GM23248 (cell line): ENCODE data around the gene THADA. TPM values are rescaled to one million over a fixed set of nuclear protein-coding genes. Genes with fewer than 3 reads are reported as not detected.
A peak's percentile ranks its signal among the peaks of the same experiment; 100 is the strongest.

Source experiments
- DNase-seq: peaks from one replicate; pipeline ENCODE4 v3.0.0-alpha.2; 2015
- H2AFZ ChIP-seq: fragments of 200-600 bp; sonication (generic); 2 replicates; pipeline ENCODE4 v1.6.1; 2016; ENCODE audit warnings: antibody characterized with exemption
- H3F3A ChIP-seq: fragments of 200-600 bp; sonication (generic); 2 replicates; pipeline ENCODE4 v1.6.1; 2016; ENCODE audit warnings: mild to moderate bottlenecking, antibody characterized with exemption, mixed run types; ENCODE audit not compliant: insufficient read depth
- H3K27ac ChIP-seq: fragments of 200-600 bp; sonication (generic); 2 replicates; pipeline ENCODE4 v1.5.1; 2016; ENCODE audit warnings: mild to moderate bottlenecking
- H3K27me3 ChIP-seq: fragments of 200-600 bp; sonication (generic); replicated peaks from 2 replicates; pipeline ENCODE4 v1.6.1; 2016; ENCODE audit warnings: mild to moderate bottlenecking; ENCODE audit not compliant: insufficient read depth
- H3K36me3 ChIP-seq: fragments of 200-600 bp; sonication (generic); 2 replicates; pipeline ENCODE4 v1.6.1; 2016; ENCODE audit warnings: low read depth, mild to moderate bottlenecking
- H3K4me1 ChIP-seq: fragments of 200-600 bp; sonication (generic); 2 replicates; pipeline ENCODE4 v1.6.1; 2016; ENCODE audit warnings: mild to moderate bottlenecking; ENCODE audit not compliant: insufficient read depth
- H3K4me2 ChIP-seq: fragments of 200-600 bp; sonication (generic); one replicate; pipeline ENCODE4 v1.6.1; 2016; ENCODE audit warnings: mild to moderate bottlenecking; ENCODE audit not compliant: unreplicated experiment
- H3K4me3 ChIP-seq: fragments of 200-600 bp; sonication (generic); 2 replicates; pipeline ENCODE4 v1.5.1; 2016; ENCODE audit warnings: mild to moderate bottlenecking
- H3K79me2 ChIP-seq: fragments of 200-600 bp; sonication (generic); 2 replicates; pipeline ENCODE4 v1.6.1; 2016; ENCODE audit warnings: mild to moderate bottlenecking; ENCODE audit not compliant: insufficient read depth
- H3K9ac ChIP-seq: fragments of 200-600 bp; sonication (generic); 2 replicates; pipeline ENCODE4 v1.6.1; 2016; ENCODE audit warnings: mild to moderate bottlenecking
- H3K9me2 ChIP-seq: fragments of 200-600 bp; sonication (generic); 2 replicates; pipeline ENCODE4 v1.6.1; 2016; ENCODE audit warnings: mixed run types, mild to moderate bottlenecking, moderate library complexity; ENCODE audit not compliant: insufficient read depth
- H3K9me3 ChIP-seq: fragments of 200-600 bp; sonication (generic); one replicate; pipeline ENCODE4 v1.6.1; 2017; ENCODE audit warnings: low read depth
- H4K20me1 ChIP-seq: fragments of 200-600 bp; sonication (generic); 2 replicates; pipeline ENCODE4 v1.6.0; 2016; ENCODE audit not compliant: insufficient read depth
- EZH2 ChIP-seq: fragments of 200-600 bp; sonication (generic); IDR thresholded peaks from 2 replicates; pipeline ENCODE4 v1.6.1; 2018; ENCODE audit warnings: antibody characterized with exemption, mild to moderate bottlenecking; ENCODE audit not compliant: insufficient read depth, poor library complexity, severe bottlenecking
- EZH2phosphoT487 ChIP-seq: fragments of 200-600 bp; sonication (generic); IDR thresholded peaks from 2 replicates; pipeline ENCODE4 v1.6.1; 2018; ENCODE audit warnings: antibody characterized with exemption, moderate library complexity, mild to moderate bottlenecking, low read depth; ENCODE audit not compliant: insufficient read depth
- WGBS, 2 experiments: methylation state at CpG; one replicate each; pipeline ENCODE4 v1.1.6; 2015 to 2017; ENCODE audit warnings: low lambda C conversion rate in 2 of 2, low coverage in 1 of 2; ENCODE audit errors: missing lambda C conversion rate in 2 of 2; 5-methylcytosine and 5-hydroxymethylcytosine counted together
- in situ Hi-C: fragments of 300-500 bp; cut with MboI; formaldehyde crosslinking; loops from 2 replicates; pipeline ENCODE4 v1.15.0; 2020
- polyA plus RNA-seq: library from polyadenylated mRNA; unstranded; fragments of >200 nt; fragmentation: Nextera tagmentation; extraction: Ambion mirVana; gene quantifications from 2 replicates; pipeline ENCODE4 v1.2.1, GENCODE V29; 2016
- total RNA-seq: library from RNA; depleted of rRNA; stranded (reverse); fragments of >200 nt; shearing (Covaris generic); gene quantifications from 2 replicates; pipeline ENCODE4 v1.2.3, GENCODE V29; 2014

THADA gene
- total and polyA plus RNA-seq, 2 experiments from 2014 or later, result 14.1 to 15.8 TPM

DNA sequence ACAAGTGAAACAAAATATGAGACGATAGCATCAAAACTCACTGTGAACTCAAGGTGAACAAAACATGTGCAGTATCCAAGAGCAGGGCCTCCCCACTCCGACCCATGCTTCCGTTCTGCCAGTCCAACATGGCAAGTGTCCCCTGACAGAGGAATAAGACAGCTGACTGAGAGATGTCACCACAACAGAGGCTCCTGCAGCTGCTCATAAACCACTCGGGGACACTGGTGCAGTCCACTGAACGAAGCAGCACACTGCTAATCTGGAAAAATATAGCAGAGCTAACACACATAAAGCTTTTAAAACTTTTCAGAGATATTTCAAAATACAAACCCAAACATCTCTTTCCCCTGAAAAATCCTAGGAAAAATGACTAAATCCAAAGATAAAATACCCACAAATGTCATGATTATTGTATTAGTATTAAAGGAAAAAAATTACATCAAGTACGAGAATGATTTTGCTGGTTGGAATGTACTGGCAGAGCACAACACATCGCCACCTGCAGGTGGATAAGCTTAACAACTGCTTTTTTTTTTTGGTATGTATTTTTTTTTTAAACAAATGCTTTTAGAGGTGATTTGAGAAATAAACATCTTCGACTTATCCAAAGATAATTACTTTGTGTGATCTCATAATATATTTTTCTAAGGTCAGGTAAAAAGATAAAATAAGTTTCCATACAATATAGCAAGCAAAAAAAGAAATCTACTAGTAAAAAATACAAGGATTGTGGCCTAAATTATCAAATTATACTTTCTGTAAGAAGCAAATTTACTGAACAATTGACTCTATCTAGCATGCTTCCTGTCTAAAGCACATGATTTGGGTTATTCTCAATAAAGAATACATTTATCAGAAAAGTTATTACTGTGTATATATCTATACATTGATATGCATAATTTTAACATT lies 18.6 kb downstream of the THADA start:
- DNase-seq, result peak; percentile 89
- no peaks in the 10 kb centered on the region for H3K27me3 ChIP-seq
- in situ Hi-C loops, result no loop called here
- H3F3A ChIP-seq, result peaks cover 10% of the 10 kb centered on the region; the same call in 1 of the 2 replicates
- no peak overlapping the region for H3K4me2 ChIP-seq
- WGBS, 2 experiments, result 39 to 41% methylated on average over 8 of the region's 8 CpGs
- H3K27ac ChIP-seq, result peak overlapping the region; percentile 37
- no peaks in the 10 kb centered on the region for H3K9me3 ChIP-seq
- no peaks in the 10 kb centered on the region for H4K20me1 ChIP-seq
- peak overlapping the region; percentile 55; the same call in 1 of the 2 replicates for H2AFZ ChIP-seq
- no peak overlapping the region for H3K4me3 ChIP-seq
- peaks cover 4% of the 10 kb centered on the region; the same call in 1 of the 2 replicates for H3K4me1 ChIP-seq
- H3K36me3 ChIP-seq, result peaks cover 36% of the 10 kb centered on the region
- H3K9me2 ChIP-seq, result no peaks in the 10 kb centered on the region
- TF ChIP-seq EZH2phosphoT487, result no peak
- no peak for TF ChIP-seq EZH2
- H3K9ac ChIP-seq, result no peak overlapping the region
- H3K79me2 ChIP-seq, result no peaks in the 10 kb centered on the region

DNA sequence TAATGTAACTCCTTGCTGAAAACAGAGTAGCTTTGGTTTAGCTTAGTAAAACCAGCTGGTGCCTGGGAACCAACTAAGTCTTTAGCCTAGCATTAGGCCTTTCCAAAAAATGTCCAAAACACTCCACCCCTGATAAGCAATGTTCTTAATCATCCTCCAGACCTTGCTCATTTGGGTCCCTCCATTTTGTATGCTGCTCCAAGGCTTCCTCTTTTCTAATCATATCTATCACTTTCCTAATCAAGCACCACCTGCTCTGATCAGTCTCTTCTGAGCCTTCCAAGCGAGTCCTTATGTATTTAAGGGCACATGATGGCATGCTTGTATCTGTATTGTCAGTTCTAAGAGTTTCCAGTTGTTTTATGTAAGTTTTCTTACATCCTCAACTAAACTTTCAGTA lies 23.6 kb downstream of the THADA start:
- 88 to 100% methylated on average over 1 of the region's 1 CpG for WGBS, 2 experiments

DNA sequence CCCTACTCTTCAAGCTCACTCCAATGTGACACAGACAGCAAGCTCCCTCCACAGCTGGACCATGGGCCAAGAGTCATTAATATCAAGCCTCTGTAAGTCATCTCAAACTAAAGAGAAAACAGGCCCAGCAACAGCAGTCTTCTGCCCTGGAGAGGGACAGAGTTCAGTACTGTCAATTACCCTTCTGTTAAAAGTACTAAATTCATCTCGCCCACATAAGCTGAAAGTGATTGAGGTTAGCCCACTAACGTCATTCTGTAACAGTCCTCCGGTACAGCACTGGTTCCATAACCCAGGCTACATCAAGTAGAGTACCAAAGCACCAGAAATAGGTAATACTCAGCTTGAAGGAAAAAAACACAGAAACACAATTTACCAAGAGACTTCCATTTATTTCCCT lies 25.9 kb downstream of the THADA start:
- no peaks in the 10 kb centered on the region for H3K9me2 ChIP-seq
- WGBS, 2 experiments, result 84 to 85% methylated on average over 3 of the region's 3 CpGs
- no peaks in the 10 kb centered on the region for H4K20me1 ChIP-seq
- H3K9me3 ChIP-seq, result no peaks in the 10 kb centered on the region
- no peak overlapping the region for H3K4me3 ChIP-seq
- no peak overlapping the region for H3K9ac ChIP-seq
- no peak for TF ChIP-seq EZH2
- no peak for TF ChIP-seq EZH2phosphoT487
- no peak for DNase-seq
- no peak overlapping the region for H2AFZ ChIP-seq
- in situ Hi-C loops, result no loop called here
- no peaks in the 10 kb centered on the region for H3K27me3 ChIP-seq
- H3K79me2 ChIP-seq, result no peaks in the 10 kb centered on the region
- no peaks in the 10 kb centered on the region for H3K4me1 ChIP-seq
- no peaks in the 10 kb centered on the region for H3F3A ChIP-seq
- H3K36me3 ChIP-seq, result peaks cover 40% of the 10 kb centered on the region
- no peak overlapping the region for H3K27ac ChIP-seq
- H3K4me2 ChIP-seq, result no peak overlapping the region

More for the DNA sequence above, 23.6 kb downstream of the THADA start:
- Histone ChIP-seq H2AFZ (no peak overlapping the region), H3K4me2 (no peak overlapping the region), H3F3A (peaks cover 5% of the 10 kb centered on the region; the same call in 1 of the 2 replicates), H3K9me3 (no peaks in the 10 kb centered on the region), H3K79me2 (no peaks in the 10 kb centered on the region), H3K4me1 (peaks cover 4% of the 10 kb centered on the region; the same call in 1 of the 2 replicates), H3K36me3 (peaks cover 46% of the 10 kb centered on the region), H3K27ac (no peak overlapping the region), H3K27me3 (no peaks in the 10 kb centered on the region), H4K20me1 (no peaks in the 10 kb centered on the region), H3K9me2 (no peaks in the 10 kb centered on the region), H3K4me3 (no peak overlapping the region), H3K9ac (no peak overlapping the region)
- no peak for TF ChIP-seq EZH2
- no peak for TF ChIP-seq EZH2phosphoT487
- no peak for DNase-seq
- in situ Hi-C loops, result no loop called here

DNA sequence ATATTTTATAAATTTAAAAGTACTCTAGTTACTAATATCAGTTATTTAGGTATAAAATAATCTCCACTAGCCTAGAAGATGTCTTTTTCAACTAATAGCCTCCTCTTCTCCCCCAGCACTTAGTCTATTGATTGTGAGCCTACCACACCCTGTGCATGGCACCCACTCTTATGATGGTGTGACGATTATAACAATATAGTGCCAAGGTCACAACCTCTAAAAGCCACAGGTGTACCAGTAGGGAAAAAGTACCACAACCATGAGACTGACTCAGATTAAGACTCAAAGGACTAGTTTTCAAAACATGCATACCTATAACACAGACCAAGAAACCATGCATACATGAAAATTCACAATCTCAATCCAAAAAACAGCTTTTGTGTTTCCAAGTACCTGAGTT lies 27.6 kb downstream of the THADA start:
- Histone ChIP-seq H2AFZ (no peak overlapping the region), H3K9ac (no peak overlapping the region), H3K9me3 (no peaks in the 10 kb centered on the region), H3K27me3 (no peaks in the 10 kb centered on the region), H4K20me1 (no peaks in the 10 kb centered on the region), H3K27ac (no peak overlapping the region), H3K36me3 (peaks cover 37% of the 10 kb centered on the region), H3K4me2 (no peak overlapping the region), H3K9me2 (no peaks in the 10 kb centered on the region), H3K4me3 (no peak overlapping the region), H3K79me2 (no peaks in the 10 kb centered on the region), H3K4me1 (no peaks in the 10 kb centered on the region), H3F3A (no peaks in the 10 kb centered on the region)
- TF ChIP-seq EZH2 (no peak), EZH2phosphoT487 (no peak)
- in situ Hi-C loops, result no loop called here
- 96 to 100% methylated on average over 1 of the region's 1 CpG for WGBS, 2 experiments
- no peak for DNase-seq
